HuH-7 (cell line): Measurements from ENCODE around the gene ADSS1.
"Not testable (repeated sequence)": the region's sequence is repeated elsewhere in the genome, so short reads cannot be mapped to it uniquely, and the experiment has no call there.

ENCODE experiments used
- DNase-seq: peaks from one replicate; pipeline ENCODE4 v3.0.0; 2011; ENCODE audit warnings: low spot score

Gene ADSS1

DNA sequence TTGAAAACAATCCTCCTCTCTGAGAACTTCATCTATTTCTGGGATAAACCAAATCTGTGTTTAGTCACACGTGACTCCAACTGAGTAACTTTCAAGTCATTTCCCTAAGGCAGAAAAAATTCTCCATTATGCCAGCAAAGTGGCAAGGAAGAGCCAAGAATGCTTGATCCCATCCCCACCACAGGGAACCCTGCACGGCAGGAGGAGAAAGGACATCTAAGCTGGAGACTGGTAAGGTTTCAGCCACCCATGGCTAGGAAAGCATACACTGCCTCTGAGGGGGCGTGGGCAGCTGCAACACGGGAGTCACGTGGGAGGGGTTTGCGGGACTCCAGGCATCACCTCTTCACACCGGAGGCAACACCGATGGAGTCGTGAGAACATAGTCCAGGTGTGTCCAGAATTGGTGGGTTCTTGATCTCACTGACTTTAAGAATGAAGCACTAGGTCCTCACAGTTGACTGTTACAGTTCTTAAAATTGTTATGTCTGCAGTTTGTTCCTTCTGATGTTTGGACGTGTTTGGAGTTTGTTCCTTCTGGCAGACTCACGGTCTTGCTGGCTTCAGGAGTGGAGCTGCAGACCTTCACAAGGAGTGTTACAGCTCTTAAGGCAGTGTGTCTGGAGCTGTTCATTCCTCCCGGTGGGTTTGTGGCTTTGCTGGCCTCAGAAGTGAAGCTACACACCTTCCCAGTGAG, 26.2 kb downstream of the ADSS1 start:
- DNase-seq = no peak

DNA sequence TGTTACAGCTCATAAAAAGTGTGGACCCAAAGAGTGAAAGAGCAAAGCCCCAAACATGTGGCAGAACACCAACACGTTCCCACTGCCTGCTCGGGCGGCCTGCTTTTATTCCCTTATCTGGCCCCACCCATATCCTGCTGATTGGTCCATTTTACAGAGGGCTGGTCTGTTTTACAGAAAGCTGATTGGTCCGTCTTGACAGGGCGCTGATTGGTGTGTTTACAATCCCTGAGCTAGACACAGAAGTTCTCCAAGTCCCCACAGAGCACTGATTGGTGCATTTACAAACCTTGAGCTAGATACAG, 26.7 kb downstream of the ADSS1 start:
- not testable (repeated sequence) for DNase-seq

DNA sequence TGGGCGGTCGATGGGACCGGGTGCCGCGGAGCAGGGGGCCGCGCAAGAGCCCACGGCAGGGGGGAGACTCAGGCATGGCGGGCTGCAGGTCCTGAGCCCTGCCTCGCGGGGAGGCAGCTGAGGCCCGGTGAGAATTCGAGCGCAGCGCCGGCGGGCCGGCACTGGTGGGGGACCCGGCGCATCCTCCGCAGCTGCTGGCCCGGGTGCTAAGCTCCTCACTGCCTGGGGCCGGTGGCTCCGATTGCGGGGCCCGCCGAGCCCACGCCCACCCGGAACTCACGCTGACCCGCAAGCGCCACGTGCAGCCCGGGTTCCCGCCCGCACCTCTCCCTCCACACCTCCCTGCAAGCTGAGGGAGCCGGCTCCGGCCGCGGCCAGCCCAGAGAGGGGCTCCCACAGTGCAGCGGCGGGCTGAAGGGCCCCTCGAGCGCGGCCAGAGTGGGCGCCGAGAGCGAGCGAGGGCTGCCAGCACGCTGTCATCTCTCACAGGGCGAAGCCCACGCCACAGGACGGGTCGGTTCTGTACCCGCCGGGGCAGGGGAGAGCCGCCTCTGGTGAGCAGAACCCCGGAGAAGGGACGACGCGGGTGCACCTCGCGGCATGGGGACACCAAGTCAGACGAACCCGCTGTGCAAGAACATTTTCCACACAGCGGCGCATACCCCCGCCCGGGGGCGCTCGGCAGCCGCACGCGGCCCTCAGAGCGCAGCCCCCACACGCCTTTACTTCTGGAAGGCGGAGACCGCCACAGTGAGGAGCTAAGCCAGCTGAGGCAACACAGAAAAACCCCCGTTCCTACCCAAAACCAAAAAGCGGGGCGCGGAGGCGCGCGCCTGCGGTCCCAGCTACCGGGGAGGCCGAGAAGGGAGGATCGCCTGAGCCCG, 27.8 kb downstream of the ADSS1 start:
- DNase-seq = peak; percentile 48

DNA sequence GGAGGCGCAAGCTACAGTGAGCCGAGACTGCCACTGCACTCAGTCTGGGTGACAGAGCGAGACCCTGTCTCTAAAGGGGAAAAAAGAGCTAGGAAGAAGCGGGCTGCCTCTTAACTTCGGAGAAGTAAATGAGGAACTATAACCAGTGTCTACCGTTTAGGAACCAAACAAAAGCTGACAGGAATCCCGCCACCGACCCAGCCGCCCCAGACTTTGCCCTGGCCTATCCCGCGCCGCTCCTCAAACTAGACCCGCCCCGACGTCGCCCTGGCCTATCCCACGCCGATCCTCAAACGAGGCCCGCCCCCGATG, 28.4 kb downstream of the ADSS1 start:
- DNase-seq = no peak

DNA sequence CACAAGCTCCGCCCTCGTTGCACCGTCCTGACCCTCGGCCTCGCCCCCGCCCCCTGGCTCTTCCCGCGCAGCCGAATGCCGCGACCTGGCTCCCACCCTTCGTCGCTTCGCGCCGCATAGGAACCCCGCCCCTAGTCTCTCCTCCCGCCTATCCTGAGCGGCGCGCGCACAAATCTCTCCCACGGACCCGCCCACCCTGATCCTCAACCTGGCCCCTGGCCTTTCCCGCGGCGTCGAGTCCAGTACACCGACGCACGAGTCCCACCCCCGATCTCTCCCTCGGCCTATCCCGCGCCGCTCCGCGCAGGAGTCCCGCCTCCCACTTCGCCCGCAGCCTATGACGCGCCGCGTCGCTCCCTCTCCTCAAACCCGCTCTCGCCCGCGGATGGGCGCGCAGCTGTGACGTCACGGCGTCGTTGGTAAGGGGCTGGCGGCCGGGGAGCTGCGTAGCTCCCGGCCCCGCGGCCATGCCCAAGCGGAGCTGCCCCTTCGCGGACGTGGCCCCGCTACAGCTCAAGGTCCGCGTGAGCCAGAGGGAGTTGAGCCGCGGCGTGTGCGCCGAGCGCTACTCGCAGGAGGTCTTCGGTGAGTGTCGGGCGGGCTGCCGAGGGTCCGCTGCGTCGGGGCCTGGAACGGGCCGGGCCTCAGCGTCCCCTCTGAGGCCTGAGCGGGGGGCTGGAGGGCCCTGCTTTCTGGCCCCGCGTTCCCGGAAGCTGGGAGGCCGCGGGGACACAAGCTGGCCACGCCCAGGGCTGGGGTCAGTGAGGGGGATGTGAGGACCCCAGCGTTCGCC, 28.9 kb downstream of the ADSS1 start, which contains the start of gene SIVA1:
TSS of gene SIVA1 (plus strand) at position 413 of the 793 bp plus-strand sequence. CDS start at position 468, 55 bp downstream.
- peak; percentile 97 for DNase-seq

DNA sequence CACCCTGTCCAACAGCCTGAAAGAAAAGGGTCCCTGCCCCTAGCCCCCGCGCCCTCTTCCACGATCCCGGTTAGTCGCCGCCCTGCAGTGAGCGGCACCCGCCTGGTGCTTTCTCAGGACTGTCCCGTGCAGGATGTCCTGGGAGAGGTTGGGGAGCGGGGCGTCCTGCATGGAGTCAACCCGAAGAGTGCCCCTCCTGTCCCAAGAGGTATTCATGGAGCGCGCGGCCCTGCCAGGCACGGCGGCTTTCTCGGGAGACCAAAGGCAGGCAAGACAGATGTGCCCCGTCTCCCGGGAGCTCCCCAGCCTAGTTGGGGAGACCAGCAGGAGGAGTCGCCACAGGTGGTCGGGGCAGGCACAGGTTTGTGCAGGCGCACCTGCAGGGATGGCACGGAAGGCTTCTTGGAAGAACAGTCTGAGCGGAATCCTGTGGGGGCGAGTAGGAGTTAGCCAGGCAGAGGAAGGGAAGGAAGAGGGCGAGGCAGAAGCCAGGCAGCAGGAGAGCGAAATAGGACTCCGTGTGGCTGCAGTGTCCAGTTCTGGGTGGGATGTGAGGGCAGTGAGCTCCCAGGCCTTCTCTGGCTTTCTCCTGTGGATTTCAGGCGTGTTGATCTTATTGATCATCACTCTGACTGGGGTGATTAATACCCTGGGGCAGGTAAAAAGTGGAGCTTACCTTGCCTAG, 29.6 kb downstream of the ADSS1 start:
- no peak for DNase-seq

DNA sequence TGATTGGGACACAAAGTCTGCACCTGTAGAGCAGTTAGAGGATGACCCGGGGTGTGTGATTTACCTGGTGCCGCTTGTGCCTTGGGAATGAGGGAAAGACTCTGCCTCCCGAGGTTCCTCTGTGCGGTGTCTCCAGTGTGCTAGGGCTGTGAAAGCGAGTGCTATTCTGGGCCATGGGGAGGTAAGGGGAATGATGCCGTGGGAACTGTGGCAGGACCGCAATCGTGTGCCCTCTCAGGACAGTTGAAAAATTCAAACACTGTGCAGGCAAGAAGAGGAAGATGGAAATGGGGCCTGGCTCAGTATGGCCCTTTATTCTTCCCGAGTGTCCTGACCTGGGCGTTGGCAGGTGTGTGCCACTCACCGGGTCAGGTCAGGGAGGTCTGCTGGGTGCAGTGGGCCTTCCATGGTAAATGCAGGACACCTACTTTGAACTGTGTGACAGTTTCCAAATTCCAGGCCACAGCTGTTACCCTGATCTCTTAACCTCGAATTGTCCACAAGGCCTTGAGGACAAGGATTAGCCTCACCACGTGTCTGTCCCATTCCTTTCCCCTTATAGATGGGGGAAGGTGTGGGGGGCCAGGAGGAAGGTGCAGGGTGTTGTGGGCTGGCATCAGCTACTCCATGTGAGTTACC, 30.3 kb downstream of the ADSS1 start:
- no peak for DNase-seq

DNA sequence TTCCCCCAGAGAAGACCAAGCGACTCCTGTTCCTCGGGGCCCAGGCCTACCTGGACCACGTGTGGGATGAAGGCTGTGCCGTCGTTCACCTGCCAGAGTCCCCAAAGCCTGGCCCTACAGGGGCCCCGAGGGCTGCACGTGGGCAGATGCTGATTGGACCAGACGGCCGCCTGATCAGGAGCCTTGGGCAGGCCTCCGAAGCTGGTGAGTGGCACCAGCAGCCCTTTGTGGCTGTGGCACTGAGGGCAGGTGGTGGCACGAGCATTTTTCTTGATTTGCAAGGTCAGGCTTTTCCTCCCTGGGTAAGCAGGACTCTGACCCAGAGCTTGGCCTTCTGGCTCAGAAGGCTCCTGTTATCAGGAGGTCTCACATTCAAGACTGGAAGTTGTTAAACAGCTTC, 31.6 kb downstream of the ADSS1 start:
- DNase-seq = no peak

DNA sequence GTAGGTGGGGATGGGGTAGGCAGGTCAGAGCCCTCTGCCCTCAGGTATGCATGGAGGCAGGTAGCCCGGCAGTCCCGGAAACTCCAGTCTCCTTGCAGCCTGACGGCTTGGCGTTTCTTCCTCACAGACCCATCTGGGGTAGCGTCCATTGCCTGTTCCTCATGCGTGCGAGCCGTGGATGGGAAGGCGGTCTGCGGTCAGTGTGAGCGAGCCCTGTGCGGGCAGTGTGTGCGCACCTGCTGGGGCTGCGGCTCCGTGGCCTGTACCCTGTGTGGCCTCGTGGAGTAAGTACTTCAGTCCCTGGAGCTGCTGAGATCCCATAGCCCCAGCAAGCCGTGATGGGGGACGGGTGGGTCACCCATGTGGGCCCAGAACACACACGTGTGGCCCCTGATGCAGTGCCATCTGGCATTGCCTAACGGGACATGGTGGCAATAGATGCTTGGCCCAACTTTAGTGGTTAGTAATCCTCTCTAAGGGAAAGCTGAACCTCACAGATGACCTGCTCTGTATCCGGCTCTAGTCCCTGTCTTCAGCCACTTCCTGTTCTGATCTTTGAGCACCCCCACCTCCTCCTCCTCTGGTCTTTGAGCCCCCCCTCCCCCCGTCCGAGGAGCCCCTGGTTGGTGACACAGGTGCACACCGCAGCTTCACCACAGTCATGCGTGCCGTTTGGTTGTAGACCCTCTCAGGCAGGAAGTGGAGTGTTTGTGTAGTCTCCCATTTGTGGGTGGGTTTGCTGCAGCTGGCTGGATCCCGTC, 32.6 kb downstream of the ADSS1 start:
- DNase-seq = no peak

DNA sequence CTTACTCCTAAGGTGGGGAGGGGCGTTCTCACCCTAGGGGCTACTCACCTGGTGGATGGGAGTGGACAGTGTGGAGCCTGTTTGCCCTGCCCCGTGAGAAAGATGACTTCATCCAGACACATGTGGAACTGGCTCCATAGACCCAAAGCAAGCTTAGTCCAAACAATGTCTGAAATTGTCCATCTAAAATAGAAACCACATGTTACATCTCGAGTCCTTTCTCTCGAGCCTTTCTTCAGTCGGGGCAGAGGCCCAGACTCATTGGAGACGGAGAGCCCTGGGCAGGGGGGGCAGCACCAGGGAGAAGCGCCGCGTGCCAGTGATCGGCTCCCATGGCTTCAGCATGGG, 33.2 kb downstream of the ADSS1 start:
- DNase-seq = no peak

DNA sequence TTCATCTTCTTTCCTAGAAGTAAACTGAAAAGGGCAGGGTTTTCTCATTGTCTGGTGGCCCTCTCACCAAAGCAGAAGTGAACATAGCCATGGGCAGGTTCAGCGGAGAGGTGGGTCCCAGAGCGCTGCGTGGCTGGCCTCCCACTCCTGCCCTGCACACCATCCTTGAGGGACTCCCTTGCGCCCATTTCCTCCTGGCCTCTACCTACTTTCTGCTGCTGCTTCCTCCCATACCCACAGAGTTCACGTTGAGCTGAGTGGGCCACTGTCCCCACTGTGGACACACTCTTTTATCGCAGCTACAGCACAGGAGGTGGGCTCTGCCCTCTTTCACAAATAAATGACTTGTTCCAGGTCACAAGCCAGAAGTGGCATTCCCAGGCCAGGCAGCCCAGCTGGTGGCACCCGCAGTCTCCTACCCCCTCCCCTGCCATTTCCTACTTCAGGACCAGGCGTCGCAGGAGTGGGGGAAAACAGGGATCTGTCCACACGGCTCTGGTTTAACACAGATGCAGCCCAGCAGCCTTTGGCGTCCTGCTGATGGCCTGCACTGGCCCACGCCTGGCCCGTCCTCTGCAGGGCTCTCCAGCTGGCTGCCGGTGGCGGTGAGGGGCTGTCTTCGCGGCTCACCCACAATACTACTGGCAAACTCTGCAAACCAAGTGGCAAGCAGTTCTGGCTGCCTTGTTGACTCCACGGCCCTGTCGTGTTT, 33.8 kb downstream of the ADSS1 start:
- no peak for DNase-seq

DNA sequence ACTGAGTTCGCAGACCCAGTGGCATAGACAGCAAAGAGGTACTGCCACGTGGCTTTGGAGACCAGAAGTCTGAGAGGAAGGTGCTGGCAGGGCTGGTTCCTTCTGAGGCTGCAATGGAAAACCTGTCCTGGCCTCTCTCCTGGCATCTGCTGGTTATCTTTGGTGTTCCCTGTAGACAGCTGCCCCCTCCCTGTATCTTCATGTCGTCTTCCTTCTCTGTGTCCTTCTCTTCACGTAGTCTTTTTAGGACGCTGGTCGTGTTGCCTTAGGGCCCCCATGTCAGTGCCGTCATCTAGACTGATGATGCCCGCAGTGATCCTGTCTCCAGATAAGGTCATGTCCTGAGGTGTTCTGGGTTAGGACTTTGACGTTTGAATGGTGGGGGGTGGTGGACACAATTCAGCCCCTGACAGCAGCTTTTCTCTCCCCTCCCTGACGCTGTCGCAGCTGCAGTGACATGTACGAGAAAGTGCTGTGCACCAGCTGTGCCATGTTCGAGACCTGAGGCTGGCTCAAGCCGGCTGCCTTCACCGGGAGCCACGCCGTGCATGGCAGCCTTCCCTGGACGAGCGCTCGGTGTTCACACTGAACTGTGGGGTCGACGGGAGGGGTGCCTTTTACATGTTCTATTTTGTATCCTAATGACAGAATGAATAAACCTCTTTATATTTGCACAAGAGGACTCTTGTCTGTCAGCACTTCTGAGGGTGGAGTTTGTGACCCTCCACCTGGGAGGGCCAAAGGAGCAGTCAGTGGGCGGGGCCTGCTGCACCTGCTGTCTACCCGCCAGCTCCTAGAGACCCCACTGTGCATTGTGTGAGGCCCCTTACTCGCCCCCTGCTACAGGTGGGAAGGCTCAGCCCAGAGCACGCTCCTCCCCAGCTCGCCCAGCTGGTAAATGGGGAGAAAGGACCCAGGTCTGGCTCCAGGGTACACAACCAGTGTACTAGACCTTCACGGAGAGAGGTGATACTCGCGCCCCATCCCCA, 35.2 kb downstream of the ADSS1 start:
- DNase-seq = no peak

DNA sequence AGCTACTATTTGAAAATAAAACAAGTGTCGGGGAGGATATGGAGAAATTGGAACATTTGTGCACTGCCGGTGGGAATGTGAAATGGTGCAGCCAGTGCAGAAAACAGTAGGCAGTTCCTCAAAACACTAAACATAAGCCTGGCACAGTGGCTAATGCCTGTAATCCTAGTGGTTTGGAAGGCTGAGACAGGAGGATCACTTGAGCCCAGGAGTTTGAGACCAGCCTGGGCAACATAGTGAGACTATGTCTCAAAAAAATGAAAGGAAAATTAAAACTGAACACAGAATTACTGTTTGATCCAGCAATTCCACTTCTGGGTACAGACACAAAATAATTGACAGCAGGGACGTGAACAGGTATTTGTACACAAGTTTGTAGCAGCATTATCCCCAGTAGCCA, 41.5 kb downstream of the ADSS1 start:
- DNase-seq = no peak

DNA sequence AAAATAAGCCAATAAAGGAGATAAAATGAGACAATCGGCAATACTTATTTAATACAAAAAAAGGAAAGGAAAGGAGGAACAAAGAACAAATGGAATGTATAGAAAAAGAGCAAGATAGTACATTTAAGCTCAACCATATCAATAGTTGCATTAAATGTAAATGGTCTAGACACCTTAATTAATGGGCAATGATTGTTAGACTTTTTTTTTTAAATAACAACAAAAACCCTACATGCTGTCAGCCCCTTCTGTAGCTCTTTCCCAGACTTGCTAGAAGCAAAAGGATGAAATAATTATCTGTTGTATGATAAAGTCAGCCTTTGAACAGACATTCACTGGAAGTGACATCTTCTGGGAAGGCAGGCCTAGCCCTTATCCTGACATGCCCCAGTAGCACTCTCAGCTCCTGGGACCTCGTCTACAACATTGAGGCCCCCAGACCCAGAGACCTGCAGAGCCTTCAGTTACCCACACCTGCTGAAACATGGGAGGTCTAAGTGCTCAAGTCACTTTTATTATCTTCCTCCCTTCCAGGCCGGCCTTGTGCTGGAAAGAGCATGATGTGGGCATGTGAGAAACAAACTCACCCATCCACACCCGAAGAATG, 42.3 kb downstream of the ADSS1 start:
- DNase-seq = no peak

DNA sequence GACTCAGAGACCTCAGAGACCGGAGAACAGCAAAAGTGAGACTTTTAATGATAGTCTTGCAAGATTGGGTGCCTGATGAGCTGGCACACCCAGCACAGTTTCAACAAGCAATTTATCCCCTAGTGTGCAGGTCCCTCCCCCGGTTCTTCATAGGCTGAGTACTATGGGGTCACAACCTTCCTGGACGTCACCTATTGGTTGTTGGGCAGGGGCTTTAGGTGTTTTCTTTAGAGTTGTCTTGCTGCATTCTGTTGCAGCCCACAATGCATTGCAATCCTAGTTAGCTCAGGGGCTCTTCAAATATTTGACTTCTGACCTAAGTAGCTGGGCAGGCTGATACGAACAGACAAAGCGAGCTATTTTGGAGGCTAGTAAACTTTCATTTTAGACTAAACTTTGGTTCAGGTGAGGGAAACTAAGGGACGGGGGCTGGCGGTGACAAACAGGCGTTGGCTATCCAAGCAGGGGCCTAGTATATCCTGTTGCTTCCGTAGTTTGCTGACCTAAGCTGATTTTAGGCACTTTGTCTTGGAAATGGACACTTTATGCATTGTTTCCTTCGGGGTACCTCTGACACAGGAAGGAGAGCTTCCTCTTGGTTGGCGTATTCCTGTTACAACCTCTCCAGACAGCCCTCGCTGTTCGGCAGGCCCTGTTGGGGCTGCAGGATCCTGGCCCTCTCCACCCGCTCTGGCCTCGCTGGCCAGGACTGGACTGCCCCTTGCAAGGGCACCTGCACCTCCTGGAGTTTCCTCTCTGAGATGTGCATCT, 43.0 kb downstream of the ADSS1 start:
- DNase-seq = no peak

DNA sequence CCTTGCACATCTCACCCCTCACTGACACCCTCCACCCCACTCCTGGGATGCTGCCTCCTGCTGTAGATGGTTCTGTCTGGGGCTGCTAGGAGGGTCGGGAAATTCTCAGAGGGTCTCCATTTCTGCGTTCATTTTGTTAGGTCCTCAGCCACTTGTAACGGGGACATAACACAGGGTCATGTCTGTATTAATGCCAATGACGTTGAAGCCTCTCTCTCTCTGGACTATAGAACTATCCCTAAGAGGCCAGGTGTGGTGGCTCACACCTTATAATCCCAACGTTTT, 43.5 kb downstream of the ADSS1 start:
- DNase-seq = no peak

DNA sequence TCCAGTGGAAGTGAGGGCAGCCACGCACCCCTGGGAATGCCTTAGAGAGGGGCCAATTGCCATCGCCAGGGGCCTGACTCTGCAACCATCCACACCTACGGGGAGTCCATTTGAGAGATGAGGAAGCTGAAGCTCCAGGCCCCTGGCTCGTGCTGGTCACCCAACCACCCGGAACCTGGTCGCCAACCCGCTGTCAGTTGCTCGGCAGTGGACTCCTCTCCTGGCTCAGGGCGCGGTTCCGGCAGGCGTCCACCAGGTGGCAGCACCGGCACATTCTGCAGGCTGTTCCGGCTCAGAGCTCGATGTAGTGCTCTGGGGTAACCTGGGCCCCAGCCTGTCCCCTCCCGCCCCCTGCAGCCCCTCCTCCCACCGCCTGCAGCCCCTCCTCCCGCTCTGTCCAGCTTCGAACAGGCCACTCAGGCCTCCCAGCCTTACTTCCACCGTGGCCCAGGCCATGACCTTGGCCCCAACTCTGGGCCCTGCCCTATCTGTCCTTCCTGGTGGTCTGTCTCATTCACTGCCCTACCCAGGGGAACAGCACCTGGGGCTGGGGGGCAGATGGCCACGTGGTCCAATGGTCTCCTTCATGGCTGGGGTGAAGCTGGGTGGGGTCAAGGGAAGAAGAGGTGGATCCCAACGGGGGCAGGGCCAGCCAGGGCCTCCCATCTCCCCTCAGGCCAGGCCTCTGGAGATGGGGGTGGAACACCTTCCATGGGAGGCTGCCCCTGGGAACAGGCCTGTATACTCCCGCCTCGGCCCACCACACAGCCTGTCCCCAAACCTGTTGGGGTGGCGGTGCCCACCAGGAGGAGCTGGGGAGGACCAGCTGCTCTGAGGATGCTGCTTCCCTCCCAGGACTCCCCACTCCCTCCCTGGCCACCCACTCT, 44.7 kb downstream of the ADSS1 start:
- peak; percentile 81 for DNase-seq
